Ramos (cell line): ENCODE data around the gene ROCK2.
"Not testable (repeated sequence)": the region's sequence is repeated elsewhere in the genome, so short reads cannot be mapped to it uniquely, and the experiment has no call there.

ENCODE experiments used
- in situ Hi-C: fragments of 300-500 bp; cut with MboI; formaldehyde crosslinking; loops from one replicate; pipeline ENCODE4 v1.14.3; 2022; ENCODE audit warnings: low sequenced_read_pairs; ENCODE audit not compliant: unreplicated experiment

The ROCK2 gene

GRCh38 chr2:11242542-11243174, 101.8 kb downstream of the ROCK2 start:
- in situ Hi-C loops = no loop called here

- in situ Hi-C loops = no loop called here
These were observed 102.8 kb downstream of the ROCK2 start for GRCh38 chr2:11241412-11242203.

GRCh38 chr2:11239666-11240462, 104.6 kb downstream of the ROCK2 start:
- in situ Hi-C loops = no loop called here

GRCh38 chr2:11239147-11239546, 105.3 kb downstream of the ROCK2 start:
- in situ Hi-C loops = no loop called here

- in situ Hi-C loops = no loop called here
These were observed 107.3 kb downstream of the ROCK2 start for GRCh38 chr2:11237122-11237521.

GRCh38 chr2:11236335-11236734, 108.1 kb downstream of the ROCK2 start:
- in situ Hi-C loops = no loop called here

GRCh38 chr2:11235583-11235982, 108.9 kb downstream of the ROCK2 start:
- in situ Hi-C loops = no loop called here

GRCh38 chr2:11234309-11234708, 110.1 kb downstream of the ROCK2 start:
- in situ Hi-C loops = no loop called here

- in situ Hi-C loops = not testable (repeated sequence)
These were observed 113.2 kb downstream of the ROCK2 start for GRCh38 chr2:11231193-11231592.

- in situ Hi-C loops = no loop called here
These were observed 115.7 kb downstream of the ROCK2 start for GRCh38 chr2:11228692-11229091.

GRCh38 chr2:11227595-11227994, 116.8 kb downstream of the ROCK2 start:
- in situ Hi-C loops = no loop called here

- in situ Hi-C loops = no loop called here
These were observed 119.5 kb downstream of the ROCK2 start for GRCh38 chr2:11224887-11225286.

- in situ Hi-C loops = no loop called here
These were observed 121.6 kb downstream of the ROCK2 start for GRCh38 chr2:11222845-11223244.

- in situ Hi-C loops = no loop called here
These were observed 124.0 kb downstream of the ROCK2 start for GRCh38 chr2:11220445-11220844.

GRCh38 chr2:11215407-11215806, 129.0 kb downstream of the ROCK2 start:
- in situ Hi-C loops = no loop called here

- in situ Hi-C loops = no loop called here
These were observed 129.7 kb downstream of the ROCK2 start for GRCh38 chr2:11214770-11215169.

GRCh38 chr2:11213975-11214374, 130.5 kb downstream of the ROCK2 start:
- in situ Hi-C loops = no loop called here

- in situ Hi-C loops = no loop called here
These were observed 131.3 kb downstream of the ROCK2 start for GRCh38 chr2:11213090-11213638.

GRCh38 chr2:11212645-11213044, 131.8 kb downstream of the ROCK2 start:
- in situ Hi-C loops = no loop called here

GRCh38 chr2:11208083-11208482, 136.4 kb downstream of the ROCK2 start:
- in situ Hi-C loops = no loop called here

GRCh38 chr2:11203480-11203879, 141.0 kb downstream of the ROCK2 start:
- in situ Hi-C loops = no loop called here
